ENCODE results near the gene PLXNA3.

- no peak for TF ChIP-seq EZH2 (IDR thresholded peaks at IDR 0.05)
- no peak for TF ChIP-seq POLR2AphosphoS5 (IDR thresholded peaks at IDR 0.05; ENCODE audit: borderline replicate concordance, low read depth, low read length)
Observed at GRCh38 chrX:154482786-154483185, 24.7 kb downstream of the PLXNA3 start.

All from SK-N-MC (cell line).